ENCODE results near the gene ZBTB7C.
A peak's percentile ranks its signal among the peaks of the same experiment; 100 is the strongest.

The ZBTB7C gene

DNA sequence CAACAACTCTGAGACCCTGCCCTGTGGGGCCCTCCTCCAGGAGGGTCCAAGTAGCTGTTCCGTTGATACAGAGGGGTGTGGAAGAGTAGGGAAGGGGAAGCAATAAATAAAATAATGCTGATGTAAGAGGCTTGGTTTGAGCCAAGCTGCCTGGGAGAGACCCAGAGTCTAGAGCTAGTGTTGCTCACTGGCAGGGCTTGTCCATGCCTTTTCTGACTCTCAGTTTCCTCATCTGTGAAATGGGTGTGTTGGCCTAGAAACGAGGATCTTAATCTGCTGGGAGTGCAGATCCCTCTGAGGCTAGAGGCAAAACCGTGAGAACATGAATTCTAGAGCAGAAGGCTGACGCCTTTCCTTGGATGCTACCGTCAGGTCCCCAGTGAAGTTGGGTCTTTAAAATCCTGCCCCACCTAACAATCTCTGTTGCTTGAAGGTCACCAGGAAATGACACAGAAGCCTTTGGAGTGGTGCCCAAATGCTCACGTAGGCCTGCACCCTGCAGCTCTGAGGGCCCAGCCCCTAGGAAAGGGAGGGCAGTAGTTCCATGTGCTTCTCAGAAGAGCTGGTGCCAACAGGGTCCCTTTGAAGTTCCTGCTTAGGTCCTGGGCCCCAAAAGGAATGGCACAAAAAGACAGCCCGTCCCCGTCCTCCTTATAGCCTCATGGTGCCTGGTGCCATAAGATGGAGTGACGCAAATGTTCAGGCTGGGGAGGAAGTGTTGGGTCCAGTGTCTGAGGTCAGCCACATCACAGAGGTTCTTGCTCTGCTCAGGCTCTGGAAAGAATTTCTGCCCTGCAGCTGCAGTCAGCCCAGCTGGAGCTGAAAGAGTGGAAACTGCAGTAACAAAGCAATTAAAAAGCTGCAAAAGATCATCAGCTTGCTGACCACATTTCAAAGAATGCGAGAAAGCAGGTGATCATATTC lies 405.5 kb downstream of the ZBTB7C start:
- no peaks in the 10 kb centered on the region for H3K9me3 ChIP-seq (ENCODE audit: control insufficient read depth, low read length)
- peak overlapping the region; percentile 63 for H2AFZ ChIP-seq
- H3K27ac ChIP-seq = peak overlapping the region; percentile 29
- no peaks in the 10 kb centered on the region for H3K27me3 ChIP-seq (ENCODE audit: control insufficient read depth, insufficient read depth, low read length)
- no peak overlapping the region for H3K9ac ChIP-seq
- TF ChIP-seq, protein P1, sequence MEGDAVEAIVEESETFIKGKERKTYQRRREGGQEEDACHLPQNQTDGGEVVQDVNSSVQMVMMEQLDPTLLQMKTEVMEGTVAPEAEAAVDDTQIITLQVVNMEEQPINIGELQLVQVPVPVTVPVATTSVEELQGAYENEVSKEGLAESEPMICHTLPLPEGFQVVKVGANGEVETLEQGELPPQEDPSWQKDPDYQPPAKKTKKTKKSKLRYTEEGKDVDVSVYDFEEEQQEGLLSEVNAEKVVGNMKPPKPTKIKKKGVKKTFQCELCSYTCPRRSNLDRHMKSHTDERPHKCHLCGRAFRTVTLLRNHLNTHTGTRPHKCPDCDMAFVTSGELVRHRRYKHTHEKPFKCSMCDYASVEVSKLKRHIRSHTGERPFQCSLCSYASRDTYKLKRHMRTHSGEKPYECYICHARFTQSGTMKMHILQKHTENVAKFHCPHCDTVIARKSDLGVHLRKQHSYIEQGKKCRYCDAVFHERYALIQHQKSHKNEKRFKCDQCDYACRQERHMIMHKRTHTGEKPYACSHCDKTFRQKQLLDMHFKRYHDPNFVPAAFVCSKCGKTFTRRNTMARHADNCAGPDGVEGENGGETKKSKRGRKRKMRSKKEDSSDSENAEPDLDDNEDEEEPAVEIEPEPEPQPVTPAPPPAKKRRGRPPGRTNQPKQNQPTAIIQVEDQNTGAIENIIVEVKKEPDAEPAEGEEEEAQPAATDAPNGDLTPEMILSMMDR (IDR thresholded peaks at IDR 0.05) = no peak
- H3K4me2 ChIP-seq (ENCODE audit: low read length) = no peak overlapping the region
- no peaks in the 10 kb centered on the region for H3K36me3 ChIP-seq (ENCODE audit: control insufficient read depth, insufficient read depth, low read length)
- peaks cover 4% of the 10 kb centered on the region for H3K4me1 ChIP-seq
- no peak overlapping the region for H3K4me3 ChIP-seq (ENCODE audit: low read depth, low read length)
- H3K79me2 ChIP-seq = no peaks in the 10 kb centered on the region

- Histone ChIP-seq H3K4me1 (peaks cover 4% of the 10 kb centered on the region), H2AFZ (peak overlapping the region; percentile 63), H3K79me2 (no peaks in the 10 kb centered on the region), H3K9me3 (ENCODE audit: control insufficient read depth, low read length) (no peaks in the 10 kb centered on the region), H3K4me3 (ENCODE audit: low read depth, low read length) (no peak overlapping the region), H3K27me3 (ENCODE audit: control insufficient read depth, insufficient read depth, low read length) (no peaks in the 10 kb centered on the region), H3K36me3 (ENCODE audit: control insufficient read depth, insufficient read depth, low read length) (no peaks in the 10 kb centered on the region), H3K4me2 (ENCODE audit: low read length) (no peak overlapping the region), H3K27ac (no peak overlapping the region), H3K9ac (no peak overlapping the region)
- TF ChIP-seq, protein P1 (IDR thresholded peaks at IDR 0.05) = no peak
These were observed 406.2 kb downstream of the ZBTB7C start for GRCh38 chr18:48002933-48003365.

GRCh38 chr18:48000701-48001100 lies 408.5 kb downstream of the ZBTB7C start:
- Histone ChIP-seq H3K4me3 (ENCODE audit: low read depth, low read length) (no peak overlapping the region), H3K4me1 (no peaks in the 10 kb centered on the region), H2AFZ (no peak overlapping the region), H3K4me2 (ENCODE audit: low read length) (no peak overlapping the region), H3K36me3 (ENCODE audit: control insufficient read depth, insufficient read depth, low read length) (no peaks in the 10 kb centered on the region), H3K9ac (no peak overlapping the region), H3K27ac (no peak overlapping the region), H3K79me2 (no peaks in the 10 kb centered on the region), H3K9me3 (ENCODE audit: control insufficient read depth, low read length) (no peaks in the 10 kb centered on the region), H3K27me3 (ENCODE audit: control insufficient read depth, insufficient read depth, low read length) (no peaks in the 10 kb centered on the region)
- TF ChIP-seq, protein P1 (IDR thresholded peaks at IDR 0.05) = no peak

- no peak overlapping the region for H3K9ac ChIP-seq
- no peaks in the 10 kb centered on the region for H3K9me3 ChIP-seq (ENCODE audit: control insufficient read depth, low read length)
- H3K79me2 ChIP-seq = no peaks in the 10 kb centered on the region
- no peak overlapping the region for H2AFZ ChIP-seq
- TF ChIP-seq, protein P1 (IDR thresholded peaks at IDR 0.05) = no peak
- no peak overlapping the region for H3K27ac ChIP-seq
- no peak overlapping the region for H3K4me3 ChIP-seq (ENCODE audit: low read depth, low read length)
- H3K27me3 ChIP-seq (ENCODE audit: control insufficient read depth, insufficient read depth, low read length) = no peaks in the 10 kb centered on the region
- H3K4me2 ChIP-seq (ENCODE audit: low read length) = no peak overlapping the region
- H3K36me3 ChIP-seq (ENCODE audit: control insufficient read depth, insufficient read depth, low read length) = no peaks in the 10 kb centered on the region
- H3K4me1 ChIP-seq = no peaks in the 10 kb centered on the region
These were observed 409.4 kb downstream of the ZBTB7C start for GRCh38 chr18:47999801-48000248.
